Right lung (tissue), 5 donors: ENCODE results near the gene SLIT3. TPM values are rescaled to one million over a fixed set of nuclear protein-coding genes. Genes with fewer than 3 reads are reported as not detected.
"Not testable (repeated sequence)": the region's sequence is repeated elsewhere in the genome, so short reads cannot be mapped to it uniquely, and the experiment has no call there.

Source experiments
- DNase-seq, 2 donors: peaks; one replicate each; pipeline ENCODE4 v3.0.0-alpha.2; 2013
- polyA plus RNA-seq, 5 donors: library from polyadenylated mRNA; unstranded; fragments of 120-200 nt; gene quantifications; one replicate each; pipeline versions ENCODE4 v1.2.1 to v1.2.3, GENCODE V29; 2013; ENCODE audit warnings: inconsistent platforms in 1 of 5, low replicate concordance in 1 of 5; ENCODE audit not compliant: insufficient read length in 5 of 5, insufficient read depth in 1 of 5

The SLIT3 gene
- polyA plus RNA-seq, 5 donors = 29.5 to 51.0 (median 42.9) TPM

GRCh38 chr5:169106911-169107706, 193.8 kb downstream of the SLIT3 start:
- no peak for DNase-seq

- not testable (repeated sequence) for DNase-seq
Measured at GRCh38 chr5:169105582-169105981, 195.4 kb downstream of the SLIT3 start.

- DNase-seq = no peak
Measured at GRCh38 chr5:169104937-169105494, 195.9 kb downstream of the SLIT3 start.

DNA sequence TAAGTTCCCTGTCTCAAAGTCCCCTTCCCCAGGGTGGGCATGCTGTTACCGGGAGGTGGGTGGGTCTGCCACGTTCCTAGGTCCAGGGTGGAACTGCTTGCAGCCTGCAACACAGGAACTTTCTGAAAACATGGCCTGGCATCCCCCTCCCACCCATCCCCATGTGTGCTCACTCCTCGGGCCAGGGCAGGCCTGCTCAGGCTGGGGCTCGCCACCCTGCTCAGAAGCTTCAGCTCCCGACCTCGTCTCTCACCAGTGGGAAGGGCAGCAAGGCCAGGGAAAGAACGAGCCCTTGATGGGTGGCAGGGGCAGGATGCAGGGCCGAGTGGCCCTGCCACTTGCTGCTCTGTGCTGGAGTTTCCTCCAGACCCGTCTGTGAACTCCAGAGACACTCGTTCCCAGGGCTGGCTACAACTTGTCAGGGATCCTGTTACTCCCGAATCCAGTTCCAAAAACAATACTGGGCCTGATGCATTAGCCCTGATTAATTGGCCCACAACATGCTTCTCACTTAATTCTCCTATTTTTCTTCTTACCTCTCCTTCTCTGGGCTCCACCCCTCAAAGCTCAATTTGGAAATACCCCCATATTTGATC, 197.3 kb downstream of the SLIT3 start:
- DNase-seq = no peak

DNA sequence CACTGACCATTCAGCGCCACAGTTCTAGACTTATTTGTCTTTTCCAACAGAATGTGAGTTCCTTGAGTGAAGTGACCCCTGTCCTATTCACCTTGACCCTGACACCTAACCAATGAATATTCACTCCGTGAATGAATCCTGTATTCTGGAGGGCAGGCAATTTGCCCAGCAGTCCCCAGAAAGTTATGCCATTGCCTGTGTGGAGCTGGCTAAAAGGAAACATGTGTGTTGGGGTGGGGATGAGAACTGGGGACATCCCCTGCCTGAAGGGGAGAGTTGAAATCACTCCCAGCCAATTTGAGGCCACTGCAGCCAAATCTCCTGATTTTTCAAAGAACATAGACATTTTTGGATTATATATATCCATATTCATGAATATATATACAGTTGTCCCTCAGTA, 199.0 kb downstream of the SLIT3 start:
- DNase-seq = no peak

DNA sequence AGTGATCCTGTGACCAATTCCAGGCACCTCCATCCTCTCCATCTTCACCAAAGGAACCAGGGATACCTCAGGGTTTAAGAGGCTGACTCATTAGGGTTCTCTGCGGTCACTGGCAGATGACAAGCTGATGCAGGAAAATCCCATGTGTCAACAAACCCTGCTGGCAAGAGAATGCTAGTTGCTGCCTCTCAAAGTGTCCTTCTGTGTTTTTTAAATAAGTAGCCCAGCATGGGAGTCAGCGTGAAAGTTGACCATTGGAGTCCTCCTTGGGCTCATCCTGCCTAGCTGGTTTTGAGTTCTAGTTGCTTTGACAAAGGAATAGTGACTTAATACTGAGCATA, 200.2 kb downstream of the SLIT3 start:
- no peak for DNase-seq

- DNase-seq = no peak
Measured at GRCh38 chr5:169099801-169100734, 200.9 kb downstream of the SLIT3 start.

- DNase-seq = no peak
Measured at GRCh38 chr5:169098331-169099121, 202.4 kb downstream of the SLIT3 start.

DNA sequence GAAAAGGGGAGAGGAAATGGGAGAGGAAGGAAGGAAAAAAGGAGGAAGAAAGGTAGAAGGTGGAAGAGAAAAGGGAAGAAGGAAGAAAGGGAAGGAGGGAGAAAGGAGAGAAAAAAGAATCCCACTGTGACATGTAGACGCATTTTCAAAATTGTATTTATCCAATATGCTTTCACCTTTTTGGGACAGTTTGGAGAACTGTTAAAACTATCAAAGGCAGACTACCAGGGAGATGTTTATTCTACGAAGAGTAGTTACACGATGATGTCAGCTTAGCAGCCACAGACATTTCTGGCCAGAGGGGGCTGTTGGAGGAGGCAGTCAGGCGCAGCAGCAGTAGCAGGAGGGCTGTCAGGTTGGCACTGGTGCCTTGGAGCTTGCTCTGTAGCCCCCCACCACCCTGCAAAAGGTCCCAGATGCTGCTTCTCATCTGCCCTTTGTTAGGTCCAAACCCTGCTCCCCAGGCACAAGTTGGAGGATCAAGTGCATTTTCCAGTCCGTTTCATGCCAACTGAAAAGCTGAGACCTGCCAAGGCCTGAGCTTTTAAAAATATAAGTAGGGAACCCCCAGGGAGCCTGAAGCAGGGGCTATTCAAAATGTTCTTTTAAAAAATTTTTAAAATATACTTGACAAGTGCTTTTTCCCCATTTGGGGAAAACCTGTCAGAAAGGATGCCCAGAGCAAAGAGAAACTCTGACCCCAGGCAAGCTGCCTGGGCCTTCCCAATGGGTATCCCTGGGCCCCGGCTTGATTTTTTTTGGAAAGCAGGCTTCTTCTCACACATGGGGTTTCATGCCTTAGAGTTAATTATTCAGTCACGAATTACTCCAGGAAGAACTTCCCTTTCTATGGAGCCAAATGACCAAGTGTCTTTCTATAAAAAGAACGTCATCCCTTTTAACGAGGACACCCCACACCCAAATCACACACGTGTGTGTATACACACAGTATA, 203.3 kb downstream of the SLIT3 start:
- no peak for DNase-seq

DNA sequence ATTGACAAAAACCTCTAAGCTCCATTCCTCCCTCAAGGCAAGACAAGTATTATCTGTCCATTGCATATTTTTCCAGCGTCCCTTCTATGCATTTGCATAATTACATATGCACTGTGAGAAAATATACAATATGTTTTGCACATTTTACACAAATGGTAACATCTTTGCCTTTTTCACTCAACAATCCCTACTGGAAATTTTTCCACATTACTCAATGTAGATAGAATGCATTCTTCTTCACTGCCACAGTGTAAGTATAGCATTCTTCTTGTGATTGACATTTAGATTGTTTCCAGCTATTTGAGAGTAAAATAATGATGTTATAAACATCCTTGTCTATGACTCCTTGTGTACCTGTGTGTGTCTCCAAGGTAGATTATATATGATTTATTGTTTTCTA, 205.0 kb downstream of the SLIT3 start:
- no peak for DNase-seq

DNA sequence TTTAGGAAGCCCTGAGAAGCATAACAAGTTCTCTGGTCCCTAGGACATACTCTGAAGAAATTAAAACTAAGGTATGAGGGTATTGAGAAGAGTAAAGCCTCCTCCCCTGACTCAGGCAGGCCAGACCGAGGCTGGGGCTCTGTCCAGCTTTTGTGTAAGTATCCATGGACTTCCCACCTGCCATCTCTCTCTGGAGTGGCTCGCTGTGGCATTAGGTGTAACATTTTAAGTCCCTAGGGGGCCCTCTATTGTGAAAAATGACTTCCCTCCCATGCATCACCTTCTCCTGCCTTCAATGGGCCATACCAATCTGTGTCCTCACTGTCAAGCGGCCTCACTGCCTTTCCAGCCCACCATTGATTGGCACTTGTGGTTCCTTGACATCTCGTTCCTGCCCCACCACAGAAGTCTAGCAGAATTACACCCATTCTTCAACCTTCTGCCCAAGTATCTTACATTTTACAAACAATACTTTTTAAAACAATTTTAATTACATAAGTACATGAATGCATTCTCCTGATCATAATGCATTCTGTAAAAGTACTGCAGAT, 205.5 kb downstream of the SLIT3 start:
- no peak for DNase-seq

- DNase-seq = no peak
Measured at GRCh38 chr5:169094586-169095409, 206.1 kb downstream of the SLIT3 start.

- no peak for DNase-seq
Measured at GRCh38 chr5:169091396-169091980, 209.5 kb downstream of the SLIT3 start.

DNA sequence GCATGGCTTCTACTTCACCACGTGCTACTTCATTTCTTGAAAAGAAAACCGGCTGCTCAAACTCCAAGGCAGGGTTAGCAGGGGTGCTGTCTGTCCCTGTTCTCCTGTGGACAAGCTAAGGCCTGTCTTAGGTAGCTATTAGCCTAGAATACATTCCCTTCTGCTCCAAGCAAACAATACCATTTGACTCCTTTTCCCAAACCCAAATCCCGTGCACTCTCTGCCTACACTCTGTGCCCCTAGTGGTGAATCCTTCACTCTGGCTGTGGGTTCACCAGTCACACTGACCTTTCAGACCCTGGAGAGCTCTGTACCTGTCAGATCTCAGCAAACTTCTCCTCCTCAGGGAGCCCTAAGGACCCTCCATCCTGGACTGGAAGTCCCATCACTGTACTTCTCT, 211.6 kb downstream of the SLIT3 start:
- no peak for DNase-seq

DNA sequence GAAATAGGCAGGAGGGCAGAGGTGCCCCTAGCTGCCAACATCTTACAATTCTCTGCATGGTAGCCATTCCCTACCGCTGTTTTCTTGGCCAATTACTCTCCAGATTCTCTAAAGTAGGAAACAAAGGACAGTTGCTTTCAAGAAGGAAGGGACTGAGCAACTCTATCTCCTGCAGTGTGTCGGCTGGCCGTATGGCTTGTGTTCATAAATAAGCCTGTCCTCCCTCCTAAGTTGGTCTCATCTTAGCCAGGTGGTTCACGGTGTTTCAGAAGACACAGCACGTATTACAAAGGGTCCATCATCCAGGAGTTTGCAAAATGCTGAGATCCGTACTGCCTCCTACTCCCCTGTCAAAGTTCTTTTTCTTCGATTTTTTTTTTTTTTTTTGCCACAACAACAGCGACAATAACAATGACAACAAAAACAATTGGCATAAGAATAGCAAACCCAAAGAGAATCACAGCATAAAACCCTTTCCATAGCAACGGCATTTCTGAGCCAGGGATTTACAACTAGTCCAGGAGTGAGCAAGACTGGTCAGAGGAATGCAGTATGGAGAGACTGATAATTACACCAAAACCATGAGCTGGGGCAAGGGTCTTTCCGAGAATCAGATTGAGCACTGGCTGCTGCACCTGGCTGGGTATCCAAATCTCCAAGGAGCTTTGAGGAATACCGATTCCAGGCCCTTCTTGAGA, 212.8 kb downstream of the SLIT3 start:
- DNase-seq = no peak

- DNase-seq = no peak
Measured at GRCh38 chr5:169085636-169086035, 215.3 kb downstream of the SLIT3 start.

DNA sequence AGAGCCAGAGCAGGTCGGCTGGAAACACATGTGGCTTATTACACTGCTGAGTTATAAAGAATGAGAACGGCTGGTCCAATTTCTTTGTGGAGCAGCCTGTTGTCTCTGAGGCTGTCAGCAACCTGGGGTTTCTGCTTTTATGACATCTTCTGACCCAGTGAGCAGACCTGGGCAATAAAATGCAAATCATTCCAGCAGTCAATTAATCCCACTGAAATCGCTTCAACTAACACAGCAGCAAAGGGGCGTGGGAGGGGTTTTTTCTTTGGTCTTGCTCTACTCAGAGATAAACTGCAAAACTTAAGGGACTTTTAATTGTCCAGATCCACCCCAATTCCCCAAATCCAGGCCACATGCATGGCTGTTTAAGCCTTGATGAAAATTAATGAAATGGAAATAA, 215.7 kb downstream of the SLIT3 start:
- no peak for DNase-seq

- no peak for DNase-seq
Measured at GRCh38 chr5:169084775-169085174, 216.2 kb downstream of the SLIT3 start.
